HG02885 (cell line): ENCODE results near the gene TMEM47.

ENCODE experiments used
- ATAC-seq: cut with Tn5 transposase; IDR thresholded peaks from one replicate; pipeline ENCODE4 v1.9.1; 2021; ENCODE audit warnings: mild to moderate bottlenecking; ENCODE audit not compliant: unreplicated experiment, poor library complexity

TMEM47 gene

DNA sequence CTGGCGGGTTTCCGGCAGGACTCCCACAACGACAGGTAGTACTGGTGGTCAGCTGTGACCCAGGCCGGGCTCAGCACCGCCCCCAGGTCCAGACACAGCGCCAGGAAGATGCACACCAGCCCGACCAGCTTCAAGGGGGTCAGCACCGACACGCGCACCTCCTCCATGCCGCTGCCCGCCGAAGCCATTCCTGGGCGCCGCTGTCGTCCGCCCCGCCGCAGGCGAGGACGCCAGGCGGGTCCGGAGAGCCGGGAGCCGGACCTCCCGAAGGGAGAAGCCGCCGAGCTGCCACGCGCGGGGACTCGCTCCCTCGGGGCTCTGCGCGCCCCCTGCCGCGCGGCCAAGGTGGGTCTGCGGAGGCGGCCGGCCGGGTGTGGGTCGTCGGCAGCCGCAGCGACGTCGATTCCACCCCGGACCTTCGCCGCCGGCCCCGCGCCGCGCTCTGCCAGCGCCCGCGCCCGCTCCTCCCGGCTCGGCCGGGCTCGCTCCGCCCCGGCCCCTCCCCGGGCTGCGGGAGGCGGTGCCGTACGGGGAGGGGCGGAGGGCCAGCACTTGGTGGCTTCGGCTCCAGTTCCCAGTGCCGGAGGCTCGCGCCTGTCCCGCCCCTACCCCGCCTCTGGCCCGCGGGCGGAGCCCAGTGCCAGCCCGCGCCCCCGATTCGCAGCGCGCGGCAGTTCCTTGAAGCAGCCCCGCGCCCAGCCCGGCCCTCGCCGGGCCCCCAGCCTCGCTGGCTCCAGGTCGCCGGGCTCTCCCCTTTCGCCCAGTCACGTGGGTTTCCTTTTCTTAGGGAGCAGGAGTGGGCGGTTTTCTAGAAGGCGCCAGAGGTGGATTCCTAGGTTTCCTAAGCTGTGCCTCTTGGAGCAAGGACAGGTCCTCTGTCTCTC, at the start of gene TMEM47:
TSS of gene TMEM47 (minus strand) at position 444 of the 884 bp plus-strand sequence. CDS start at position 188, 256 bp downstream.
- ATAC-seq: no peak

DNA sequence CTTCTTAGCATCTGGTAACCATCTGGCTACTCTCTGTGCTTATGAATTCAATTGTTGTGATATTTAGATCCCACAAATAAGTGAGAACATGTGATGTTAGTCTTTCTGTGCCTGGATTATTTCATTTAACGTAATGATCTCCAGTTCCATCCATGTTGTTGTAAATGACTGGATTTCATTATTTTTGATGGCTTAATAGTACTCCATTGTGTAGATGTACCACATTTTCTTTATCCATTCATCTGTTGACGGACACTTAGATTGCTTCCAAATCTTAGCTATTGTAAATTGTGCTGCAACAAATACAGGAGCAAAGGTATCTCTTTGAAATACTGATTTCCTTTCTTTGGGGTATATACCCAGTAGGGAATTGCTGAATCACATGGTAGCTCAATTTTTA, 30.0 kb upstream of the TMEM47 start:
- no peak for ATAC-seq

DNA sequence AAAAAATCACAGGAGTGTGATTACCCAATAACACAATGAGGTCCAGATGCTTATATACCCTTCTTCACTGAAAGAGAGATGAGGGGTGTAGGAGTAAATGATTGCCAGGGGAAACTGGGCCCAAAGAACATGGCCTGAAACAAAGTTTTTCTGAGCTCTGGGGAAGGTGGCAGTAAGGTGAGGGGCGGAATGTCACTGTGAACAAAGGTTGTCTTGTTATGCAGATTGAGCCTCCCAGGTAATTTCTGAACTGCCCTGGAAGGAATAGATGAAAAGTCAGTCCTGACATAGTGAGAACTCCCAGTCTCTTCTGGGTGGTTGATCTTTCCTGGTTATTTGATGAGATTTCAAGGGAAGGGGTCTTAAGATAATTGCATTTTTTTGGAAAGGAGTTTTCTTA, 2.5 kb upstream of the TMEM47 start:
- no peak for ATAC-seq

DNA sequence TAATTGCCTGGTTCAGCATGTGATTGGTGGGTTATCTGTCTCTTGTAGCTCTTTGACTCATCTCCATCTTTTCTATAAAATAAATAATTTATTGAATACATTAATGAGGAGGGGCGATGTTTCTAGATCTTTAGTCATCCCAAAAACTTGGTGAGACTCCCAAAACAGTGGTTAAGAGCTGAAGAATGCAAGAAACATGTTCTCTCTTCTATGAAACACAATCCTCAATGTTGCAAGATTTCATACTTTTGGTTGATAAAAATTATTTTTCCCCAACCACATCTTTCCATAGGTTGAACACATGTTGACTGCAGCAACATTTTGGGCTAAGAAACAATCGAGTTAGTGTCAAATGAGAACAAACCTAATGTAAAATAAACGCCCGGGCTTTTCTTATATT, 1.2 kb upstream of the TMEM47 start:
- no peak for ATAC-seq

DNA sequence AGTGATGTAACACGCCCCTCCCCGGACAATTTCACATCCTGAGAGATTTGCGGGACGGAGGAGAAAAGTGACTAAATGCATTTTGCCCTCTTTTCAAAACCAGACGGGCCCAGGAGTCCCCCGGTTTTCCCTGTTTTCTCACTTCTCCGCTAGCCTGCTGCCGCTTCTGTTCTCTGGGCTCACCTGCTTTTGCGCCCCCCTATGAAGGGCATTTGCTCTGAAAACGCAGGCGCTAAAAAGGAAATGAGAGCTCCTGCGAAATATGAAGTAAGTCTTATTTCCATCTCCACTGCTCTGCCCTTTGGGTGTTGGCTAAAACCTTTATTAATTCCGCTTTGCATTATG, 613 bp upstream of the TMEM47 start:
- no peak for ATAC-seq

DNA sequence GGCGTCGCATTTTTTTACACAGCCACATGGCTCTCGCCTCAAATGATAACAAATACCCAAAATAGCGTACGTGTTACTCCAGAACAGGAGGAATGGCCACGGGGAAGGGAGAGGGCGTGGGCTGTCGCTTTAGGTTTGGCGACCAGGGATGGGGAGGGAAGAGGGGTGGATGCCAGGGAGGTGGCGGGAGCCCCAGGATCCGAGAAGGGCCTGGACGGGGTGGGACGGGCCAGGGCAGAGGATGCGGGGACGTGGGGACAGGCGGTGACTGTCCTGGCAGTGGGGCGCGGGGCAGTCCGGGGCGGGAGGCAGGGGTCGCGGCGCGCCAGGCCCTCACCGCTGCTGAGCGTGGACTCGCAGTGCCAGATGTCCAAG, 631 bp downstream of the TMEM47 start:
- ATAC-seq: no peak

DNA sequence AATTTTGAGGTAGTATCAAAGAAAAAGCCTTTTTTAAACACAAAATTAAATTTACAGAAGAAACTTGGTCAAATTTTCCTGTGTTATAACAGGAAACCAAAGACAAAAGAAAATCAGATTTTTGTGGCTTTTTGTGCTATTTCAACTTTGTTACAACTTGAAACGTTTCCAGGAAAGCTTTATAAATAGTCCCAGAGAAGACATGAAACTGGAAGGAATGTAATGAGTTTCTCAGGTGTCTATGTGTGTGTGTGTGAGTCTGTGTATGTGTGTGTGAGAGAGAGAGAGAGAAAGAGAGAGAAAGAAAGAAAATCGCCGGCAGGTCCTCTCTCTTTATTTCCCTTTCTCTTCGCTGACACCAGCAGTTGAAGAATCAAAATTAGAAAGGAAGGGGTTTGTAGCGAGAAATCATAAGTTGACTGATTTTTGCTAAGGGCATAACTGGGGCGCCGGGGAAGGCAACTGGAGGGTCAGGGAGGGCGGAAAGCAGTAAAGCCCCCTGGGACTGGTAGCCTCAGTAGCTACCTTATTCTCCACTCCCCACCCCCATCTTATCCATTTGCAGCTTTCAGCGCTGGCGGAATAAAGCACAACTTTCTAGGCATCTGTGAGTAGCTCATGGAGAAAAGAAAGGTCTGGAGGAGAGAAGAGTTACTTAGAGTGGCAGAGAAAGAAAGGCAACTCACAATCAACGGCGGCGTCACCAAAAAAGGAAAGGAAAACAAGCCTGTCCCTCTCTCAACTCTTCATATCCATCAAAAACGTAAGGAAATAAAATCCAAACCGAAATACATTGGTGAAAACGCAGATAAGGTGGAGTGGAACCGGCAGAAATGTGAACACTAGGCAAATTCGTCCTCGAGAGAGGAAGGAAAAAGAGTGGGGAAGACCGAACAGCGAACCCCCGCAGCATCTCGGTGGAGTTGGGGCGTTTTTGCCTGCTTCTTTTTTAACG, 1.3 kb downstream of the TMEM47 start:
- no peak for ATAC-seq

DNA sequence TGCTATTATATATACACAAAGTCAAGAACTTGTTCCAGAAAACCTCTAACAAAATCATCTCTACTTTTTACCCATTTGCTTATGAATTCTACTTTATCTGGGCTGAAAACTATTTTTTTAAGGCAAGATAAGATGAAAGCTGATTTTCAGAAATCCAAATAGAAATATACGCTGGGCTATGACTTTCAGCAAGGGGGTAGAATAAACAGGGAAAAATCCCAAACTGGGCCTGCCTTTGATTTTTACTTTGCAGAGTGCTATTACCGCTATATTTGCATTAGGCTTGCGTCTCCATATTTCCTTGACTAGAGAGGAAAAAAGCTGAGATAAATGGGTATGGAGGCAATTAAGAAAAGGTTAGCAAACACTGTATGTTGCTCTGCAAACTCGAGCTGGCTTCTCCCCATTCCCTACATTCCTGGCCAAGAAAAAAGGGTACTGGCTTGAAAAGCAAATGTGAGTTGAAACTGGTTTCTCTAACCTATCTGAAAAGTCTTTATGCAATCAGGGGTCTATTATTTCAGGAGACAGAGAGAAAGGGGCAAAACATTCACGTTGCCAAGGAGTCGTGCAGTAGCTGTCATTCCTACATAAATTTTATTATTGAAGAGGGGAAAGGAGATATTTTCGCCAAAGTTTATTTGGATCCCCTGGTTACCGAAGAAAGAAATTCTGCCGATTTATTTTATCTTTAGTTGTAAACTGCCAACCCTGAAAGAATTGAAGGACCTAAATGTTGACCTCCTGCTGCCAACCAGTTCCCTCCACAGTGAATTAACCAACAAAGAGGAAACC, 2.2 kb downstream of the TMEM47 start:
- ATAC-seq: no peak

DNA sequence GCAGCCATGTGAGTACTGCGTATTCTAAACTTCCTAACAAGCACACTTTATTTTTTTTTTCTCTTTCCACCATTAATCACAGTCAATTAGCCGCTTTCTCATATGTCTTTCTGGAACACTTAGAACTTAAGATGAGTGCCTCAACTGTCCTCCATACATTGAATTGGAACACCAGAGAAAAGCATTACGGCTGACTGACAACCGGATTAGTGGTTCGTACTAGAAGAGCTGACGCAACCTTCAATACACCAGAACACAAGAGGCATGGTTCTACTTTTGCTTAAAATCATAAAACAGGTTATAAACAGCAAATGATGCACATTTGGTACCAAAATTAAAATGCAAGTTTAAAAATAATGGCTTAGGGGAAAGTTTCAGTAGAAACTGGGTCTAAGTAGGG, 3.3 kb downstream of the TMEM47 start:
- ATAC-seq: no peak

DNA sequence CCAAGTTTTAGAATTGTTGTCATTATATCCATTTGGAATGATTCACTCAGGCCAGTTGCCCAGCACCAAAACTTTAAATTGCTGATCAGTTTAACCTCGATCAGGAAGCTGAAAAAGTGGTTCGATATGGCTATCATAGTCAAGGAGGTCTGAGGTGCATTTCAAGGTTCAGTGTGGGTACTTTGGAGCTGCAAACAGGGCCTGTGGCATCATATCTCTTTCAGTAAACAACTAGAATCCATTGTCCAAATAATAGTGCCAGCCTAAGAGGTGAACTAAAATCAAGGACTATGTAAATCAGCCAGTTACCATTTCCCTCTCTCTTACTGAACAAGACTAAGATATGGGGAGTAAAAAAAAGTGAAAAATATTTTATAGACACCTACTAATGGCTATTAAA, 14.2 kb downstream of the TMEM47 start:
- no peak for ATAC-seq

DNA sequence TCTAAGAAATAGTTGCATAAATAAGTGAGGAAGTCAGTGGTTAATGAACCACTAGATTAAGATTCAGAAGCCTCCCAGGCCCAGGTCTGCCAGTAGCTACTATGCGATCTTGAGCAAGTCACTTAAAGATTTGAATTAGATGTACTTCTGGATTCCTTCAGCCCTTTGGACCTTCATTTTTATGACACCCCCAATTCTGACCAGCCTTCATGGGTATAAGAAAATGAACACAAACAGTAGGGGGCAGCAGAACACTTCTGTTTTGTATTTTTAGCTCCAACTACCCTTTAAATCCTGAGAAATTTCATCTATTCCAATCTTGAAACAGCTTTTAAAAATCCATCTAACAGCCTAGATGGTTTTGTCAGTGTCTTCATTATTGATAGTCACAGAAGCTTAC, 19.0 kb downstream of the TMEM47 start:
- no peak for ATAC-seq

DNA sequence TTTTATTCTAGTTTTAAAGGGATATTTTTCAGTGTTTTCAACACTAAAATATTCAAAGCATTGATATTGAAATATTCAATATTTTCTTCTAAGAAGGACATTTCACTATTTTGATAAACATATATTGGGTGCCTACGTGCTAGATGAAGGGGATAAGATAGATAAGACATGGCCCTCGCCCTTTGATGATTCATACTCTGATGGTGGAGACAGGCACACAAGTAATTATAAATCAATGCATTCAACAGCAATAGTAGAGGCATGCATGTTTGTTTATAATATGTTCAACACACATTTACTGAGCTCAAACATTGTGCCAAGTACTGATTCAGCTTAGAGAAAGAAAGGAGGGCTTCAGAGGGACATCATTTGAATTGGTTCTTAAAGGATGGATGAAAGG, 22.7 kb downstream of the TMEM47 start:
- no peak for ATAC-seq

DNA sequence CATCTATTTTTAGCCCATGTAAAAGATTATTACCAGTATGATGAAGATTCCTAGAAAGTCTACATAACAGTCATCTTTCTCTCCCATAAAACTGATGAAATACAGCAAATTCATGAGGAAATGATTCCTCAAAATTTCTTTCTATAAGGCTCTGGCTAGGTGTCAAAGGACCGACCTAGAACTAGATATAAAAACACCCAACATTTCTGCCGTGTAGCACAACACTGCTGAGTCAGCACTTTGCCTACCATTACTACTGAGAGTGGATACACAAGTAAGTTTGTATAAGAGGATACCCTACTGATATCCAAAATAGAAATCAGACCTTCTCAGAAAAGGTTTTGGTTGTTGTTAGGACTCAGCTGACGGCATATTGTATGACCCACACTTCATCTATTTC, 24.7 kb downstream of the TMEM47 start:
- no peak for ATAC-seq

DNA sequence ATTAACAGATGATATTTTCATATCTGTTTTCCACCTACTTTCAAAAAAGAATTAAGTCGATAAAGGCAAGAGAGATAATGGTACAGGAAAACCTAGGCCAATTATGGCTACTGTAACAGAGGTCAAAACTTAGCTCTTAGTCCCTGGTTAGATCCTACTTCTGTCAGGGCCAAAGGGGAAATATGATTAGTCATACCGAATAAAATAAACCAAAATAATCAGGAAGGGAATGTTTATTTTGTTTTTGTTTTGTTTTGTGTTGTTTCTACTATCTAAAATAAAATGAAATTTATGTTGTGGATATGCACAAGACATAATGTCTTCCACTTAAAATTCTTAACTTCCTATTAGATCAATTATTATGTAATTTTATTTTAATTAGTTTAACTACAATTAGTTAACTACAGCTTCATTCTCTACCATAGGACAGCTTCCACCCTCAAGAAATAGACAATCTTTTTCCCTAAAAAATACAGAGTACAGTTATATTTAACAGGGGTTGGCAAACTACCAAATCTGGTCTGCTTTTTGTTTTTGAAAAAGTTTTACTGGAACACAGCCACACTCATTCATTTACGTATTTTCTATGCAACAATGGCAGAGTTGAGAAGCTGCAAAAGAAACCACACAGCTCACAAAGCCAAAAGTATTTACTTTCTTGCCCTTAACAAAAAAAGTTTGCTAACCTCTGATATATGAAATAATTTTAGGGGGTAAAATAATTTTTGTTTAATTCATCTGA, 25.4 kb downstream of the TMEM47 start:
- no peak for ATAC-seq

DNA sequence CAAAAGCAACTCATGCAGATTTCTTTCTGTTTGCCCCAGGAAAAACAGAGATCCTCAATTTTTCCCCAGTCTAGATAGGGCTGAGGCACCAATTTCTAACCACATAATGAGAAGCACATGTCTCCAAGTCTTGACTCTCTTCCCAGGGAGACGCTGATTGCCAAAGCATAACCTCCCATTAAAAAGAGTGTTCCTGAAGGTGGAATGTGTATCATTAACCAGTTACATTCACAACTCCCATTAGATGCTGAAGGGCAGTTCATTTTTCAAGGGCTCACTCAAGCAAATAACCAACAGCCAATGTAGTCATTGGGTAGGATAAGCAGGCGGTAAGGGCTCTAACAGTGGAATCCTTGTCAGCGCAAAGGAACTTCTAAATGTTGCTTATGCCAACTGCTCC, 27.5 kb downstream of the TMEM47 start:
- ATAC-seq: no peak

DNA sequence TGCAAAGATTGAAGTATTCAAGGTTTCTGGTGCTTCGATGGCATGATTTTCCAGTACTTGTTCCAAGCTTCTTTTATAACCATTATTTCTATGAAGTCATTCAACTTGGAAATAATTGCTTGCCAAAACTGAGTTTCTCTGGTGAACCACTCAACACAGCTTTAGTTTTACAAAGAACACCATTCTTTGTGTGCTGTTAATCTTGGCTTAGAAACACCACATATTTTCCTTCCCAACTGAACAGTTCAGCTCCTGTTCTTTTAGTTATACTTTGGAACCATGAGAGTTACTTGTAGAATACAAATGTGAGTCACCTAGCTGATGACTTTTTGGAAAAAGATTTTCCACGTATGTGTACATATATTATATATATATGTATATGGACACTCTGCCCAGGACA, 32.7 kb downstream of the TMEM47 start:
- no peak for ATAC-seq

DNA sequence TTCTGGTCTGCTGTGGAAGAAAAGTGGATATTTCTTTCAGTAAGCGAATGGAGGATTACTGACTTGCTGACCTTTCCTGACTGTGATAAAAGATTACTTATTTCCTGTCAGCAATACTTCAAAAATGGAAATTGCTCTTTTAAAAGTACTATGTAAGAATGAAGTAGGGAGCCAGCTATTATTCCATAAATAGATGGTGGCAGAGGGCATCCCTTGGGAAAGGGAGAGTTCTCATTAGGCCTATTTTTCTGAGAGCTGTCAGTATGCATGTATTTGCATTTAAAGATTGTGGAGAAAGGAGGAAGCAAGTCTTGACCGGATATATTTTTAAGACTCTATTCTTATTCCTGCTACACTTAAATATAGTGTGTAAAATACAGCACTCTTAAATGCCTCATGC, 37.2 kb downstream of the TMEM47 start:
- no peak for ATAC-seq

DNA sequence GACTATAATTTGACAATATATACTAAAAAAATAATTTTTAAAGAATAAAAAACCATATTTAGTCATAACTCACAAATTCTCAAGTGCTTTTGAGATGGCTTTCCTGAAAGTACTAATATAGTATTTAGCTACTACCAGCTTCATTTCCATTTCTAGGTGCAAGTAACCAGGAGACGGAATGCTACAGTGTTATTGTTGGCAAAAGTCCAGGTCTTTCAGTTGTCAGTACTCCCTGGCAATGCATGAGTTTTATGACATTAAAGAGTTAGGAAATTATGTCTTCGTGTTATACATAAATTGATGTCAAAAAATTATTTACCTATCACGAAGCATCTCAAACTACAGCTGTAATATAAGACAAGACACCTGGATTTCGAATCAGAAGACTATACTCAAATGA, 45.0 kb downstream of the TMEM47 start:
- ATAC-seq: no peak

DNA sequence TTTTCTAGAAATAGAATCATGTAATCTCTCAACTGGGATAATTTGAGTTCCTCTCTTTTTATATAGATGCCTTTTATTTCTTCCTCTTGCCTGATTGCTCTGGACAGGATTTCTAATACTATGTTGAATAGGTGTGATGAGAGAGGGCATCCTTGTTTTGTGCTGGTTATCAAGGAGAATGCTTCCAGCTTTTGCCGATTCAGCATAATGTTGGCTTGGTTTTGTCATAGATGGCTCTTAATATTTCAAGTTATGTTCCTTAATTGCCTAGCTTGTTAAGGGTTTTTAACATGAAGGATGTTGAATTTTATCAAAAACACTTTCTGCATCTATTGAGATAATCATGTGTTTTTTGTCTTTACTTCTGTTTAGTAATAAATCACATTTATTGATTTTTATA, 58.7 kb downstream of the TMEM47 start:
- ATAC-seq: no peak

DNA sequence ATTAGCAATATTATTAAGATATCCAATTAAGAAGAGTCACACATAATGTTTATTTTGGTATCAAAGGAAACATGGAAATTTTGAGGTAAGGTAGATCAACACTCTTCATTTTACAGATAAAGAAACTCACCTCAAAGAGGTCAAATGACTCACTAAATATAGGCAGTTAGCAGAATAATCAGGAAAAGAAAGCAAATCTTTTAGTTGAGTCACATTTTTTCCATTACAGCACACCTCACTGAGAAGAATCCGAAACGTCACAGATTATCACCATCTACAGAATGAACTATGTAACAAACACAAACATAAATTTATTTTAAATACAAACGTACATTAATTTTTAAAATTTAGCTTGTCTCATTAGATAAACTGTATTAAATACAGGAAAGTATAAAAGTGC, 70.1 kb downstream of the TMEM47 start:
- no peak for ATAC-seq
